Middle frontal gyrus (tissue), 1 donor: ENCODE measurements around the gene CT47C1.

Experiments
- DNase-seq: peaks from one replicate; pipeline ENCODE4 v3.0.0-alpha.2; 2015; ENCODE audit warnings: low spot score; ENCODE audit errors: extremely low spot score

The CT47C1 gene

DNA sequence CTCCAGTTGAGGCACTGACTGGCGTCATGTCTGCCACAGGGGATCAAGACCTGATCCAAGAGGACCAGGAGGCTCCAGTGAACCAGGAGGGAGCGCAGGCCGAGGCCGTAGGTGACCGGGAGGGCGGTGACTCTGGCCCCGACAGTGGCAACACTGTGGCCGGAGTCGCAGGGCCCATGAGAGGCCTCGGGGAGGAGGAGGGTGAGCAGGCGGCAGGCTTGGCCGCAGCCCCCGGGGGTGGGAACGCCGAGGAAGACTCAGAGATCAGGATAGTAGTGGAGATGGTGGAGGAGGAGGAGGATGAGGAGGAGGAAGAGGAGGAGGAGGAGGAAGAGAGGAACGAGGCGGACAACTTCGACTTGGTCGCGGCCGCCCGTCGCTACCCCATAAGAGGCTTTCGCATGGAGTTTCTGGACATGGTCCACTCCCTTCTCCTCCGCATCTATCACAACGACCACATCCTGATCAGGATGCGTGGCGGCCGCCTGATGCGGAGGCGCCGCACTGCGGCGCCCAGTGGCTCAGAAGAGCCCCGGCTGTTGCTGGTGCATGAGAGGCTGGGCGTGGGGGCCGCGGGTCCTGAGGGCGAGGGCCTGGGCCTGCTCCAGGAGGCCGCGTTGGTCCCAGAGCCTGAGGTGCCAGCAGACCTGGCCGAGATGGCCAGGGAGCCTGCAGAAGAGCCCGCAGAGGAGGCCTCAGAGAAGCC lies 560 bp downstream of the CT47C1 start:
- no peak for DNase-seq

DNA sequence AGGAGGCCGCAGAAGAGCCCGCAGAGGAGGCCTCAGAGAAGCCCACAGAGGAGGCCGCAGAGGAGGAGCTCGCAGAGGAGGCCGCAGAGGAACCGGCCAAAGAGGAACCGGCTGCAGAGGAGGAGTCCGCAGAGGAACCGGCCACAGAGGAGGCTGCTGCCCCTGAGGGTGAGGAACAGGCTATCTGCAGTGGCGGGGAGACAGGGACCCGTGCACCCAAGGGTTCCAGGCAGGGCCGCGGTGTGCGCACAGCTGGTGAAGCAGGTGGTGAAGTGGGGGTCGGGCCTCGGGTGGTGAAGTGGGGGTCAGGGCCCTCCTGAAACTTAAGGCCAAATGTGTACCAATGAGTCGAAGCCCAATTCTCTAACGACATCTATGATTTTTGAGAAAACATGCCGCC lies 1.1 kb downstream of the CT47C1 start:
- no peak for DNase-seq

DNA sequence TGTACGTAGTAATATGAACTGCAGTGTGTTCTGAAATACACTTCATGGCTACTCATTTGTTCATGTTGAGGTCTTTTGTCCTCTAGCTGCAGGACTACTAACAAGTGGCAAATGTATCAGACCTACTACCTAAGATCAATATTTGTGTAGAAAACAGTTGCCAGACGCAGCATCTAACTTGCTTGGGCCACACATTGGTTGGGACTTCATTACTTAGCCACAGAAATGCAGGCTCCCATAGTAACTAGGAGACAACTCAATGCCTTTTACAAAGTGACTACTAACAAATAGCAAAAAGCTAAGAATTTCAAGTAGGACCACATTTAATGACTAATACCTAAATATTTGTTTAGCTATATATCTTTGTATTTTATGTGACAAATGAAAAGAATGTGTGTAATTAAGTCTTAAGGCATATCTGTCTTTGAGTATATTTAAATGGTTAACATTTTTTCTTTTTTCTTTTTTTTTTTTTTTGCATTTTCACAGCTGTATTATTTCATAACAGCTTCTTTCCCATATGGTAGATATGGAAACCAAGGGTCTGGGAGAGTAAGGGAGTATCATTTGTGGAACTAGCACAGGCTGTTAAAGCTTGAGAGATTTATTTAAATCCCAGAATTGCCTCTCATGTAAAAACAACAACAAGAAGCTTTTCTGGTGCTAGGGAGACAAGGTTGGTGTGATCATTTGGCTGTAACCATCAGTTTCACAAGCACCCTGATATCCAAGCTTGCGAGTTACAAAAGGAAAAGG lies 2.7 kb downstream of the CT47C1 start:
- DNase-seq: no peak

DNA sequence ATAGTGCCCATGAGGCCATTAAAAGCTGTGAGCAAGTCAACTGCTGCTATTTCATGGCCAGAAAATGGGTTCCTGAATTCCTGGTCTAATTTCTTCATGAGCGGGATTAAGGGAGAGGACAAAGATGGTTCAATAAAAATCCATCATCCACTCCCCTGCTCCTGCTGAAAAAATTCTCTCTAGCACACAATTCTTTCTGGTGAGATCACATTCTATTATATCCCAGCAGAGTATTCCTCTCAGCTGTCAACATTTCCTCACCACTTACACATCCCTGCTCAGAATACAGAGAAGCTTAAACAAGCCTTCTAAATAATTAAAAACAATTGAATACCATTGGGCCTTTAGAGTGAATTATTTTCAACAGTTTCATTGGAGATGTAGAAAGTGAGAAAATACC lies 9.5 kb downstream of the CT47C1 start:
- no peak for DNase-seq

DNA sequence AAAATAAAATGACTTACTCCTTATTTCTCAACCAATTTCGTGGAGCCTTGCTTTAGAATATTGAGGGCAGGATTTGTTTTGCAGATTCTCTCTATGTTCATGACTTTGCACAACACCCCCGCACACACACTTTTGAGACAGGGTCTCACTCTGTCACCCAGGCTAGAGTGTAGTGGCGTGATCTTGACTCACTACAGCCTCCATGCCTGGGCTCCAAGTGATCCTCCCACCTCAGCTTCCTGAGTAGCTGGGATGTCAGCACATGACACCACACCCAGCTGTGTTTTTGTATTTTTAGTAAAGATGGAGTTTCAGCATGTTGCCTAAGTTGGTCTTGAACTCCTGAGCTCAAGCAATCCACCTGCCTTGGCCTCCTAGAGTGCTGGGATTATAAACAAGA lies 12.0 kb downstream of the CT47C1 start:
- no peak for DNase-seq

DNA sequence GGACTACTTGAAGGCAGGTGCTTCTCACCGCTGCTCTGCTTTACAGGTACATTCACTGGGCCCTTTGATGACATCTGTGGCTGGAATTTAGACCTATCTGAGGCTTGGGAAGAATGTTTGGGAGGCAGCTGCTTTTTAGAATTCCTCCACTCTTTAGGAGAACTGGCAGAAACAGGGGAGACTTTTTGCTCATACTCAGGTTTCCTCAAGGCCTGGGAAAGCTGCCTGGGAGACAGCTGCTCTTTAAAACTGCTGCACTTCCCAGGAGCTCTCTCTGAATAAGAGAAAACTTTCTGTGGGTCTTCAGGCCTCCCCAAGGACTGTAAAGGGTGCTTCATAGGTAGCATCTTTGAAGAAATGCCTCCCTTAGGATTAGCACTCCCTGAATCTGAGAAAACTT lies 14.3 kb downstream of the CT47C1 start:
- no peak for DNase-seq

DNA sequence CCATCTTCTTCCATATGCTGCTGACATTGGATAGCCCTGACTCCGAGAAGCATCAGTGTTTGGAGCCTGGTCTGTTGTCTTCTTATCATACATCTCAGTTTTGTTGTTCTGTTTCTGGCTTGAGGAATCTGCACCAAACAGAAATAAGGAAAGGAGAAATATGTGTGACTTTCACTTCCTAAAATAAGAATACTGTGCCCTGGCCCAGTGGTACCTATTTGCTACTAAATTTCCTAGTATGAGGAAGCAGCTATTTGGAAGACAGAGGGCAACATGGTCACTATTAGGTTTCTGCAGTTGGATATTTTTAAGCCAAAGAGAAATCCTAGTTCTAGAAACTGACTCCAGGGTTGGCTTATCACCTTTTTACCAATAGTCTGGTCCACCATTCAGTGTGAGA lies 16.8 kb downstream of the CT47C1 start:
- no peak for DNase-seq

DNA sequence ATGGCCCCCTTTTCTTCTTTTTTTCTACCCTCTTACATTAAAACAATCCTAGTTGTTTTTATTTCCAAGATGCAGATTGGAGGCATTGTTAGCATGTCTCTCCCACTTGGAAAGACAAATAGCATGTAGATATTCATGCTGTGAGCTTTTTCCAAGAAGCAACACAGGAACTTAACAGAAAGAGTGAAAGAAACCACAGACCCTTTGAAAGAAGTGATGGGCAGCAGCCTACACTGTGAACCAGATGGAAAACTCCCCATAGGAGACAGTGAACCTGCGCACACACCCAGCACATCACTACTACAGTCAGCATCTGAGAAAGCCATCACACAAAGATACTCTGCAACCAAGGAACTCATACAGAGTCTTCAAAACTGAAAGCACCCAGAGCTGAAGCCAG lies 17.8 kb downstream of the CT47C1 start:
- no peak for DNase-seq

DNA sequence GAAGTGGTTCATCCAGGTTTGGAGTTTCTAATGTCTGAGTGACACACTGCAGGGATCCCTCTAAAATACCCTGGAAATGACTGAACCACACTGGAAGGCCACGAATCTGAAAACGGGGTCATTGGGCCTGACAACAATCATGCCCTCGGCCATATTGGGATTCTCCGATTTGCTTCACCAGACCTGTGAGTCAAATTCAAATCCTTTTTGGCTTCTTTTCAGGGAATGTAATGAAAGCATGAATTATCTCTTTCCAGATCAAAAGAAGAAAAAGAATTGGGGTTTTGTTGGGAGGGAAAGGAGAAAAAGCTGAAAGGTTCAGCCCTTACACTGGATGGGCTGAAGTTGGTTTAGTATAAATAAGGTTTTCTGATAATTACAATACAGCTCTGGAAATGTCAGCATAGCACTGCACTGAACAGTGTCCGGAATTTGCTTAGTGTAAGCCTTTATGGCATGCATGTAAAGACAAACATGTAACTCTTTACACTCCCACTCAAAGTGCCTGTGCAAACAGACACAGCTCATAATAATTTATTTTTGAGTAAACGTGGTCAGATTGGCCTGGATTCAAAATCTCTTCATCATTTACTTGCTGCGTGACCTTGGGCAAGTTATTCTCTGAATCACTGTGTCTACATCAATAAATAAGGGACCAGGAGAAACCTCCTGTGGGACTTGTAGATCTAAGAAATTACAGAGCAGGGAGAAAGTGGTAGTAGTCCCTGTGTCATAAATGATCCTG lies 21.4 kb downstream of the CT47C1 start:
- DNase-seq: no peak

DNA sequence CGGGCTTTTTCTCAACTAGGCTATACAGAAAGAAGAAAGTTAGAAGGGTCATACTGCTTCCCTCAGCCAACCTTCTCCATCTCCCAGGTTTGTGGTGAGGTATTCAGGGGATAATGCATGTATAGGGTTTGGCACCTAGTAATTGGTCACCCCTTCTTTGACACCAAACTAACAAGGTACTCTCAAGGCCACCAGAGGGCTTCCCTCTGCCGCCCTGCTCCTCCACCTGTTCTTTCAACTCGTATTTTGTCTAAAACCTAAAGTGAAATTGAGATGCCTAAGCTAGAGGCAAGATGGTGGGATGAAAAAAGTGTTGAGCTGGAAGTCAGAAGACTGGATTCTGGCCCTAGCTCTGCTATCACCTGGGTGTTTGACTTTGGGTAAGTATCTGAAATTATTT lies 22.0 kb downstream of the CT47C1 start:
- no peak for DNase-seq

DNA sequence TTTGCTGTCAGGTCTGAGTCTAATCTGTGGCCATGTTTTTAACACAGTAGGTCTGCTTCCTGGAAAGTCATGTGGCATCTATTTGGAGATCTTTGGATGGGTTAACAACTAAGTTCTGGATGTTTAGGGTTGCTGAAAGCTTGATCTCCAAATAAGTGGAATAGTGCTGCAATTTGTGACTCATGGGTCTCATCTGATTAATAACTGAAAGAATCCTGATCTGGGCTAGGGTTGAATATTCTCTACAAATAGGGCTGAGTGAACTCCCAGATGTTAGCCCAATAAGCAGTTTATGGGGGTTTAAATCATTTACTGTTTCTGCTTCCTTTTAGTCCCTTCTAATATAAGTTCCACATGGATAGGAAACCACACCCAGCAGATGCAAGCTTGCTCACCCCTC lies 23.1 kb downstream of the CT47C1 start:
- DNase-seq: no peak

DNA sequence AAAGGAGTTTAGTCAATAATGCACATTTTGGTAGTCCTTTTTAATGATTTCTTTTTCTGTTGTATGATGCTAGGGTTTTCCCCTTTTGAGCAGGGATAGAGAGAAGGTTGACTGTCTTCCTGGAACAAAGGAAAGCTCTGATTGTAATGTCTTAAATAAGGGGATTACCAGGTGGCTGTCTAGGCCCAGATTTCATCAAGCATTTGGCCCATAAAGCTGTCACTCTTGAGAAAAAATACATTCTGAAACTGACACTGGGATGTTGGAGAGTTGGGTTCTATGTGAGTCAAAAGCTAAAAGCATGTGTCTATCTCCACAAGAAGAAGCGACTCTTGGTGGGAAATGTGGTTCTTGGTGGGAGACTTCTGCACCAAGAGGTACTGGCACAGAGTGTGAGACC lies 28.4 kb downstream of the CT47C1 start:
- DNase-seq: no peak

DNA sequence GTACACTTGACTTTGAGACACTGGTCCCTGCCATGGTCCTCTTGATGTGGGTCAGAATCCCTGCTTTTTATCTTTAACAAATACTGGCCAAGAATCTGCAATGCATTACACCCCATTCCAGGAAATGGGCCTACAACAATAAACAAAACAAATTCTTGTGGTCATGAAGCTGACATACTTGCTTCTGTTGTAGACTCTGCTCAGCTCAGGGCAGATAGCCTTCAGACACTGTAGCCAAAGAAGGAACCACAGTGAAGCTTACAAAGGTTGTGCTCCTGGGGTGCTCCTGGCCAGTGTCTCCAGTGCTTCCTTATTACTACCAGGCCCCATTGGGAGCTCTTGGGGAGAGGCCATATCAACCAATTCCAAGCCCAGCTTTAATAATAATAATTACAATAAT lies 33.0 kb downstream of the CT47C1 start:
- DNase-seq: no peak

DNA sequence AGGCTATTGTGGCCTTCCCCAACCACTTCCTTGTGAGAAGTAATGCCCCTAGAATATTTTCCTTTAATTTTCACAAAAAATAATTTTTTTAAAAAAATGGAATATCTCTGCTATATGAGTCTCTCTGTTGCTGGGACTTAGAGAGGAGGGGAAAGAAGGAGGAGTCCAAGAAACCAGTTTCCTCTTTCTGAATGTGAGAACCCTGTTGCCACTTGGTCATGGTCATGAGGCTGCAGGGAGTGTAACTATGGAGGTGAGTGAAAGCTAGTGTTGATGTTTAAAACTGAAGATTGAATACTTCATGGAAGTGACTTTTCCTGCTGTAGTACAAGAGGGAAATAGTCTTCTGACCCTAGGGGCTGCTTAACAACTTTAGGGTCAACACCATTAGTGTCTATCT lies 34.4 kb downstream of the CT47C1 start:
- DNase-seq: no peak

DNA sequence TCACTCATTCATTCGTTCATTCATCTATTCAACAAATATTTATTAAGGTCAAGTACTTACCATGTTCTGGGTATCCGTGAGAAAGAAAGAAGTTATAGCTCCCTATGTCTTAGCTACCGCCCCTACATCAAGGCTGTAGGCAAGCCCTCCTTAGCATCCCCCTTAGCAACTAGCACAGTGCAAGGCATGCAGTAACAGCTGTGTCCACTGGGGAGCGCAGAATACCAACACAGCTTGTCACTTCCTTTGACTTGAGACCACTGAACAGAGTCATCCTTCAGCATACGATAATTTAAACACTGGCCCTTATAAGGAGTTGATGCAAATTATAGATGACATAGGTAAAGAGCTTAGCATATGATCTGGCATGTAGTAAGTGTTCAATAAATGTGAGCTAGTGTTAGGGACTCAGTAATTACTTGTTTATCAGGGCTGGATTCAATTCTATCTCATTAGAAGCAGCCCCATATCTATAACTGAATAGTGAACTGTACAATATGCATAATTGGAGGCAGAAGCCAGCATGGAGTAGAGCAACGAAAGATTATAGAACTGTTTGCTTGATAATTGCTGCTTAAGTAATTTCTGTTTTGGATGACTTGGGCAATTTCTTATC lies 46.1 kb downstream of the CT47C1 start:
- no peak for DNase-seq

DNA sequence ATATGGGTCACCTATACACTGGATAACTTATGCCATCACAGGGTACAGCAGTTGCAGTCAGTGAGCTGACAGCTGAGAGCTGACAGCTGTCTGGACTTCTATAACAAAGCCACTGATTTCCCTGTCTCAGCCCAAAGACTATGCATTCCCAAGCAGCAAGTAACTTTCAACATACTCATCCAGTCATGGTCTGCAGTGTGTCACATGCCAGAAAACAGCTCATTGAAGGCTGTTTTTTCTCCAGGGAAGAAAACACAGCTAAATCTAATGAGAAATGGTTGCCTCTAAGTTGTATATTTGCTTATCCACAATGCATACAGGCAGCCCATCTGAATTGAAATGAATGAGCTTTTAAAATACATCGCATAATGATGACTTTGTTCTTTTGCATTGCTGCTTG lies 48.5 kb downstream of the CT47C1 start:
- DNase-seq: no peak
